ENCODE measurements around the gene TPSAB1.

GRCh38 chr16:1281517-1281916 lies 41.0 kb downstream of the TPSAB1 start:
- TF ChIP-seq, protein P1, sequence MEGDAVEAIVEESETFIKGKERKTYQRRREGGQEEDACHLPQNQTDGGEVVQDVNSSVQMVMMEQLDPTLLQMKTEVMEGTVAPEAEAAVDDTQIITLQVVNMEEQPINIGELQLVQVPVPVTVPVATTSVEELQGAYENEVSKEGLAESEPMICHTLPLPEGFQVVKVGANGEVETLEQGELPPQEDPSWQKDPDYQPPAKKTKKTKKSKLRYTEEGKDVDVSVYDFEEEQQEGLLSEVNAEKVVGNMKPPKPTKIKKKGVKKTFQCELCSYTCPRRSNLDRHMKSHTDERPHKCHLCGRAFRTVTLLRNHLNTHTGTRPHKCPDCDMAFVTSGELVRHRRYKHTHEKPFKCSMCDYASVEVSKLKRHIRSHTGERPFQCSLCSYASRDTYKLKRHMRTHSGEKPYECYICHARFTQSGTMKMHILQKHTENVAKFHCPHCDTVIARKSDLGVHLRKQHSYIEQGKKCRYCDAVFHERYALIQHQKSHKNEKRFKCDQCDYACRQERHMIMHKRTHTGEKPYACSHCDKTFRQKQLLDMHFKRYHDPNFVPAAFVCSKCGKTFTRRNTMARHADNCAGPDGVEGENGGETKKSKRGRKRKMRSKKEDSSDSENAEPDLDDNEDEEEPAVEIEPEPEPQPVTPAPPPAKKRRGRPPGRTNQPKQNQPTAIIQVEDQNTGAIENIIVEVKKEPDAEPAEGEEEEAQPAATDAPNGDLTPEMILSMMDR (IDR thresholded peaks at IDR 0.05 in 8 of 11, conservative IDR thresholded peaks at IDR 0.05 in 3 of 11) = no peak
- TF ChIP-seq POLR2A (IDR thresholded peaks at IDR 0.05) (no peak), POLR2AphosphoS5 (IDR thresholded peaks at IDR 0.05) (no peak)

Measured in spleen (tissue), 7 donors.